ENCODE data around the gene ATRN.

Gene ATRN

DNA sequence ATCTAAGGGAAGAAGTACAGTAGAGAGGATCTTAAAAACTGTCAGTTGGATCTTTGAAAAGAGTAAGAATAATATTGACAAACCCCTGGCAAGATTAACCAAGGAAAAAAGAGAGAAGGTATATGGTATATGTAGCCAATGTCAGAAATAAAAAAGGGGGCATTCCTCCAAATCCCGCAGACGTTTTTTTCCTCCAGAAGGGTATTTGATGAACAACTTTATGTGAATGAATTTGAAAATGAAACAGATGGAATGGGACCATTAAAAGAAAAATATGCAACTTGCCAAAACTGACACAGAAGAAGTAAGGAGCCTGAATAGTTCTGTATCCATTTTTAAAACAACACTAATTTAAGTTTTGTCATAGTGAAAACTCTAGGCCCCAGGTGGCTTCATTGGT, 156.7 kb downstream of the ATRN start:
- no peak for DNase-seq

DNA sequence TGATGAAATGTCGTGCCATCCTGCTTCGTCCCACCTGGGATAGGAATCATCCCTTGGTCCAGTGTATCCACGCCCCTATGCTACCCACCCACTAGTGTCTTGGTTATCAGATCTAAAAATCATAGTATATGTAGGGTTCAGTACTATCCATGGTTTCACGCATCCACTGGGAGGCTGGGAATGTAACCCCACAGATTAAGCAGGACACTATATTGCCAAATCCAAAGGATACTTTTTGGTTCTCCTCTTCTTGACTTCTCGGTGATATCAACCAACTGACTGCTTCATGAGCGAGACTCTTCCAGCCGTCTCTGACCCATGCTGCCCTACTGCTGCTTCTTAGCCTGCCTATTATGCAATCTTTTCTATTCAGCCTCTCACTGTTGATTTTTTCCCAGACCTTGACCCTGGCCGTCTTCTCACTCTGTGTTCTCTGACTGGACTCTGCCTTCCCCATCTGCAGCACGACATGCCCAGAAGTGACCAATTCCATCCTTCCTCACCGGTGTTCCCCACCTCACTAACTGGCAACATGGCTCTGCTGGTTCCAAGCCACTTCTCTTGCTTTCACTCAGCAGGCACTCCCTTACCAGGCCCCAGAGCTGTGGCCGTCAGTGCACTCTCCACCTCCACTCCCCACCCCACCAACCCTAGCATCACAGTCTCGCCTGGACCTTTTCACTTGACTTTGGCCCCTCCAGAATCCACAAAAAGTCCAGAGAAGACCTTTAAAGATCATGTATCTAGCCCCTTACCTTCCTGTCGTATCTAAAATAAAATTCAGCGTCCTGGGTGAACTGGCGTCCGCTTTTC, 157.9 kb downstream of the ATRN start:
- no peak for DNase-seq

DNA sequence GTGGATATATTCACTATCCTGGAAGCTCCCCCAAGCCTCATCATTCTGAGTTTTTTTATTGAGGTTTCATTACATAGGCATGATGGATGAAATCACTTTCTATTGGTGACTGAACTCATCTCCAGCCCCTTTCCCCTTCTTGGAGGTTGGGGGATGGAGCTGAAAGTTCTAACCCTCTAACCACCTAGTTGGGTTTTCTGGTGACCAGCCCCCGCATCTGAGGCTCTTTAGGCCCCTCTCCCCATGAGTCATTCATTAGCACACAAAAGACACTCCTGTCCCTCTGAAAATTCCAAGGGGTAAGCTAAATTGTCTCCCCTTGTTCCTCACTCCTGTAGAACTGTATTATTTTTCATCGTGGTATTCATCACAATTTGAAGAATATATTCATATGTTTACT, 159.1 kb downstream of the ATRN start:
- no peak for DNase-seq

DNA sequence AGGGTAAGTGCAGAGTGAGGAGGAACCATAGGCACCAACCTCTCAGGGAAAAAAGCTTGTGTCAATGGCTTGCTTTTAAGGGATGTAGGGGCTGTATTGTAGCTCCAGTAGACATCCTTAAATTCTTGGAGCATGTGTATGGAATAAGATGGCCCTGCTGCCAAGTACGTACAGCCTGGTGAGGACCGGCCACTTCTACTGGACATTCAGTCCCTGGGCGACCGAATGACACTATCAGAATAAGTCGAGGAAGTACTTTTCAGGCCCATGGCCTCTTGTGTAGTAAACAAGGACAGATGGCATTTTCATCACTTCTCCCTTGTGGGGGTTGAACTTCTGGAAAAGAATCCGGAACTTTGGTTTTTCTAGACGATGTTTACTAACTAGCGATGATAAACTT, 159.6 kb downstream of the ATRN start:
- DNase-seq = no peak

DNA sequence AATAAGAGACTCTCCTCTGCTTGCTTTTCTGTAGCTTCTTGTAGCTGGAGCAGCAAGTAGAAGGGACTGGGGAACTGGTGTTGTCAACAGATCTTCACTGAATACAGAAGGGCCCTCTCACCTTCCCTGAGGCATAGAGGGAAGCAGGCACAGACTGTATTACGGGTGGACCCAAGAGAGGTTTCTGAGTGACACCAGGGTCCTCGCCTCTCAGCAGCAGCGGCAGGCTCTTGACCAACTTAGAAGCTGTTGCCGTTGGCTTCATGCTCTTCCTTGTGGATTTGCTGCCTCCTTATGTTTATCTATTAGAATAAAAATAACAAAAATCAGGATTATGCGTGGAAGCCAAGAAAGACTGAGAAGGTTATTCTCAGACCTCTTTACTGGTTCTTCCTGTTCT, 160.7 kb downstream of the ATRN start:
- no peak for DNase-seq

DNA sequence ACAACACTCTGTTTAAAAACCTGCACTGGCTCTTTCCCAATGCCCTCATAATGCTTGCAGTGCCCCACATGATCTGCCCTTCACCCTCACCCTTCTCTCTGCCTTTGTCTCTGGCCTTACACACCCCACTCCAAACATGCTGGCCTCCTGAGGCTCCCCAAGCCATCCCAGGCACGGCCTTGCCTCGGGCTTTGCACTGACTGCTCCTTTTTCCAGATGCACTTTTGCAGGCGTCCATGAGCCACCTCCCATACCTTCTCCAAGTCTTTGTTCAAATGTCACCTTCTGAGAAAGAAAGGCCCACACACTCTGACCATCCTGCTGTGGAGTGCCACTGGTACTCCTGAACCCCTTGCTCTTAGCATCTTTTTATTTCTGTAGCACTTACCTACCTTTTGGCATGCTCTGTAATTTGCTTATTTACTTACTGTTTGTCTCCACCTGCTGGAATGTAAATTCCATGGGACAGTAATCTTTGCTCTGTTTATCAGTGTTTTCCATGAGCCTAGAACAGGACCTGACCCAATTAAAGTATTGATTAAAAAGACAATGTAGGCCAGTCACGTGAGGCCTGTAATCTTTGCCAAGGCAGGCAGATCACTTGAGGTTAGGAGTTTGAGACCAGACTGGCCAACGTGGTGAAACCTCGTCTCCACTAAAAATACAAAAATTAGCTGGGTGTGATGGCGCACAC, 161.6 kb downstream of the ATRN start:
- DNase-seq = no peak

DNA sequence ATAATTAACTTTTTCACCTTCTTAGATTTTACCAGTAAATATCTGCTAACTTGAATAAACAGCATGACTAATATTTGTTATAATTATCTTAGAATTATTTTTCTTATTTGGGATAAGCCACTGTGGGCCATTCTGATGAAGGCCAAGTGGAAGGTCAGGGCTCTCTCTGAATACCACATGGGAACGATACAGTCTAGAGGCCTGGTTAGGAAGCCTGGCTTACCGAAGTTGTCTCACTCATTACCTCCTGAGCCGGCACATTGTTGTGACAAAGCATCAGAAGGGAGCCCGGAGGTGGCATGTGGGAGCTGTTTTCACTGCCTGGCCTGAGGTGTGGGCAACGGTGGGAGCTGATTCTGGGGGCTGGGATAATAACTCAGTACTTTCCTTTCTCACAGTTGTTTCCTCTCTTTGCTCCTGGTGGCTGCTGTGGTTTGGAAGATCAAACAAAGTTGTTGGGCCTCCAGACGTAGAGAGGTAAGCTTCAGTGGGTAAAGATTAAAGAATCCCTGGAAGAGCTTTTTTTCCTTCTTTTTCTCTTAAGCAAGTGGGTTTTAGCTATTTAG, 163.2 kb downstream of the ATRN start:
- no peak for DNase-seq

DNA sequence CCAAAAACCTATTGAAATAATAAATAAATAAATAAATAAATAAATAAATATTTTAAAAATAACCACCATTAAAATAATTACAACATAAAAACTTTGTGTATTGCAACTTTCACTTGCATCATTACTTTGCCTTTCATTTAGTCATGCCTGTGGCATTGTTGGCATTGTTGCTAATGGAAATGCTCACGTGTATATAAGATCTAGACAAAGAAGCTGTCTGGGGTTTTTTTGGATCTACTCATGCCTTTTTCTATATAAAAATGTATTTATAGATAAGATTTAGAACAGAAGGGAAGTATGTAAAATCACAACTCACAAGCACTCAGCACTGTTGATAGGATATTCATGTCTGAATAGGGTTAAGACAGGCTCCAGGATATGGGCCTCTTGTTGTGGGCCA, 164.5 kb downstream of the ATRN start:
- no peak for DNase-seq

DNA sequence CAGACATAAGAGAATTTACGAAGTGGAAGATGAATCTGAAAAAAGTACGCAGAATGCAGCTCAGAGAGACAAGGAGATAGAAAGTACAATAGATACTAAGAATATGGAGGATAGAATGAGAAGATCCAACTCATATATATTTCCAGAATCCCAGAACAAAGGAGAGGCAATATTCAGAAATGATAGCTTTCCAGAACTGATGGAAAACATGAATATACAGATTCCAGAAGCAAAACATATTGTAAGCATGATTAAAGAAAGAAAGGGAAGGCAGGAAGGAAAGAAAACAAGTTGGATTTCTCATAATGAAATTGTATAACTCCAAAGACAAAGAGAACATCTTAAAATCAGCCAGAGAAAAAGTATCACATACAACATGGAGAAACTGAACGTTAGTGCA, 169.4 kb downstream of the ATRN start:
- no peak for DNase-seq

DNA sequence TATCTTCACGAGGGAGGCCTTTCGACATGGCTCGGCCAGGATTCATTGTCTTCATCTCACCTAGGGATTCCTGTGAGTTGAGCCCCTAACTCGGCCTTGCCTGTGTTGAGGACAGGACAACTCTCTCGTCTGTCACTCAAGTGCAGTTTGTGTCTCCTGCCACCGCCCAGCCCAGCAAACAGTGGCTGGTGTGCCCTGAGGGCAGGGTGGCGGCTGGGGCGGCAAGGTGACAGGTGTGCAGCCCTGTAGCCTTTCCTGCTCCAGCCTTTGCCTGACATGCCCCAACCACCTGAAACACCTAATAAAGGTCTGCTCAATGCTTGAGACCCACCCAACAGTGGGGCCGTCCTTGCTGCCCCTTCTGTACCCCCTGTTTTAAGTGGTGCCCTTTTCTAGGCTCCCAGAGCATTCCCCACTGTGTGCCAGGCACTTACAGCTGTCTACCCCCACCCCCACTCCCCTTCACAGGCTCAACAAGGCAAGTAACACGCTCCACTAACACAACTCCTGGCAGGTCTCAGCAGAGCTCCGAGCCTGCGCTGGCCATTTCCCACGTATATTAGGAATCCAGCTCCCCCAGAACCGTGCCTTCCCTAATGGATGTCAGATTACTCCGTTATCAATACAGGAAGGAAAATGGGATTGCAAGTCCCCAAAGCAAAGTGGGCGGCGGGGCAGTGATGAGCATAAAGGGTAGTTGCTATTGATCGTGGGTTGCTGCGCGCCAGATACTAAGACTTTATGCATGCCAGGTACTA, 174.7 kb downstream of the ATRN start:
- no peak for DNase-seq

DNA sequence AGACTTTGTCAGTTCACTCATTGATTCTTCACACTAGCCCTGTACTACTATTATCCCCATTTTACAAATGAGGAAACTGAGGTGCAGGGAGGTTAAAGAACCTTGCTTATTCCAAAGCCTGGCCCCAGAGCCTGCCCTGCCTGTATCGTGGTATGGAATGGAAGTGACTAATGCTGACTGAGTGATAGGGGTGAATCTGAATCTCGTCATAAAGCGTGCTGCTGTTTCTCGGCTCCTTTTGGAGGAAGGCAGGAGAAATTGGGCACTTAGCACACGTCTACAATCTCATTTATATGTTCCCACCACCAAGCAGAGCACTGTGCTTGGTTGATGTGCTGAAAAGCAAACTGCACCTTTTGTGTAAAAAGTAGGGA, 175.2 kb downstream of the ATRN start:
- no peak for DNase-seq

DNA sequence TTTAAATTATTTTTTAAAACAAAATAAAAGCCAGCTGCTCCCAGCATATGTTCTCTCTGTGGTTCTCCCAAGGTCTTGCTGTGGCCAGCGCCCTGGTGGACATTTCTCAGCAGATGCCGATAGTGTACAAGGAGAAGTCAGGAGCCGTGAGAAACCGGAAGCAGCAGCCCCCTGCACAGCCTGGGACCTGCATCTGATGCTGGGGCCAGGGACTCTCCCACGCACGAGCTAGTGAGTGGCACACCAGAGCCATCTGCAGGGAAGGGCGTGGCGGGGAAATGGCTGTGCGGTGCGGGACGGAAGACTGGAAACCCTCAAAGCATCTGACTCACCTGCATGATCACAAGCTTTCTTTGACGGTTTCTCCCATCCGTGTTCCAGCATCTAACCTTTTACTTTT, 175.8 kb downstream of the ATRN start:
- no peak for DNase-seq

DNA sequence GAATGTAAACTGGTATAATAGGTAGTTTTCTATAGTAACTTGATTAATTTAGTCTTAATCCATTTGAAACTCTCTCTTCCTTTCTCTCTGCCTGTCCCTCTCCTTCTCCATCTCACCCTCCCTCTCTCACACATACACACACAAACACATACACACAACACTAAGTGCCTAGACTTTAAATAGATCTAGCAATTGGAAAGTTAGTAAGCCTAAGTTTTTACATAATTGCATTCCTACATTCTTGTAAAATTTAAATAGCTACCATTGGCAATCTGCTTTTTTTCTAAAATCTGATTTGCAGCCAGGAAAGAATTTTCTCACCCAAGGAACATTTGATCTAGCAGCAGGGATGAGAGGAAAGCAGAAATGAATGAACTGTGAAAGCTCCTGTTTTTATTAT, 176.7 kb downstream of the ATRN start:
- DNase-seq = no peak

DNA sequence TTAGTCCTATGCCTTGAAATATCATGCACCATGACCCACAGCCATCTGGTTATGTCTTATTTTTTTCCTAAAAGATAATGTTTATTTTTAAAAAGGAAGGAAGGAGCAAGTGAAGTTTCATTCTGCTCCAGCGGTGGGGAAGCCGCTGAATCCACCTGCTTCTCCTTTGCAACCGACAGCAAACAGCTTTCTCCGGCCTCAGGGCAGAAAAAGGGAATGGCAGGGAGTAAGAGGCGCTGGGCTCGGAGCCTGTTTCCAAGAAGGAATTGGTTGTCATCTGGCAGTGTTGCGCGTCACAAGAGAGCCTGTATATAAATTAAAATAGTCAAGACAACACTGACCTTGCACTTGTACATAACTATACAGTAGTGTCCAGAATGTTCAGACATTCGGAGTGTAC, 178.1 kb downstream of the ATRN start:
- no peak for DNase-seq

DNA sequence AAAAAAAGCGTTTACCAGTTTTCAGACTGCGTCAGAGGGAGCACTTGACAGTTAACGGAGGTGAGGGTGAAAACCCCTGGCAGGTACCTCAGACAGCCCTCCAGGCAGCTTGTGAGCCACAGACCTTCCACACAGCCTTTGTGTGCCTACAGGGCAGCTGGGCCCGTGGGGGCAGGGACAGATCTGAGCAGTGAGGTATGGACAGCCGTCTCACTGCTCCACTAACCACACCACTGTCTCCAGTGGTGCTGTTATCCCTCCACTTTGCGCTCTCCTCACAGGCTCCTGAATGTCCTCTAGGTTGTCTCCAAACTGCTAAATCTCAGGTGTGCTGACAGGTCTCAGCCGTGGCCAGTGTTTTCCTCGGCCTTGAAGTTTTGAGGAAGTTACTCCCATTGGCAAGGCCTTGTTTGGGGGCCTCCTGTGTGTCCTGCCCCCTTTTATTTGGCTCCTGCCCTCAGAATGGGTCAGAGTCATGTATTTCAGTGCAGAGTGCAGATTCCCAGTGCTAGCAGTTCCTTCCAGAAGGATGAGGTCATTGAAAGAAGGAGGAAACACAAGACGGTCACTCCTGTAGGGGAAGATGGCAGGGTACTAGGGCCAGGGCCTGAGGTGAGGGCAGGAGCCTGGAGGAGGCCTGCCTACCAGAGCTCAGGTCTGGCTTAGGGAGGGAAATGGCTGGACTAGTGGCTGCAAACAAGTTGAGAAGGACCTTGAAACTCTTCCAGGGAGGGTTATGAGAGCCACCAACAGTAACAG, 180.6 kb downstream of the ATRN start:
- no peak for DNase-seq

DNA sequence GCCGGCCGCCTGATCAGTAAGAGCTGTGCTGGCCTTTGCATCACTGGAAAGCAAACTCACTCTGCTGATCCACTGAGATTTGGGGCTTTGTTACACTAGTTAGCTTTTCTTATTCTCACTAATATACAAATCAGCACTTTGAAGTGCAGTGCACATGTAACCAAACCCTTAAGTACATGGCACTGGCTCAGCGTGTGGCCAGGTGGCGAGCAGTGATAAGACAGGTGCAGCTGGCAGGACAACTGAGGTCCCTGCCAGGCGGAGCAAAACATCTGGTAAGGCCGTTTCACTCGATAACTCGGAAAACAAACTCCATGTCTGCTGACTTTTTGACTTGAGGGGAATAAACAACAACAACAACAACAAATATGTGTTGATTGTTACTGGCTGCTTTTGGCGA, 181.4 kb downstream of the ATRN start:
- DNase-seq = no peak

DNA sequence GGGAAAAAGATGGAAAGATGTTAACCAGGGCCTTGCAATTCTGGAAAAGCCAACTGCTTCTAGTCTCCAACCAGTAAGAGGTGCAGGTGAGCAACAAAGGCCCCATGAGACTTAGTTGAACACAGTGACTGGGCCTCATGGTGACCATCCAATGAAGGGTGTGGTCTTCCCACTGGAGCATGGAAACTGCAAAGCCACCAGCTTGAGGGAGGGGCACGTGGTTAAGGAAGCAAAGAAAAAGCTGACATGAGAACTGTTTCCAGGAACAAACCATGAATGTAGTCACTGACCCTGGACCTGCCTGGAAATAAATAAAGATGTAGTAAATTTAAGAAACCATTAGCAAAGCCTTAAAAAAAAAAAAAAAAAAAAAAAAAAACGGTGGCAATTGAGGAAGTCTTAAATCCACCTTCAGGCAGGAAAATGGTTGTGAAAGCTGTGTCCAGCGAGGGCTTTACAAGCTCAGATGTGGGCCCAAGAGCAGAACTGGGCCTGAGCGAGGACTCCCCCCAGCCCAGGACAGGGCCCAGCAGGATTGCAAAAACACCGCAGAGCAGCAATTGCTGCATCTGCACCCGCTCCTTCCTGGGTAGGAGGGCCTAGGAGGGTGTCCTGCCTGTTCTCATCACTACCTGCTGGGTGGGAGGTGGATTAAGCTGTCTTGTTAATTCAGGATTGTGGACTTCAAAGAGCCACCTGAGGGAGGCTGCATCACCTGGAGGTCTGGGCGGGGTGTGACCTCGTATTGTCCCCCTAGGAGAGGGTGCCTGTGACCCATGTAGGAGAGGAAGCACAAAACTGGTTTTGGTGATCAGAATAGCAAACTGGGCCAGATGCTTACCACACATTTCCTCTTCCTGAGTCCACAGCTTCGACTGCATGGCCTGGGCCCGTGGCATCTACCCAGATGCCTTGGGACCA, 182.1 kb downstream of the ATRN start:
- DNase-seq = no peak

DNA sequence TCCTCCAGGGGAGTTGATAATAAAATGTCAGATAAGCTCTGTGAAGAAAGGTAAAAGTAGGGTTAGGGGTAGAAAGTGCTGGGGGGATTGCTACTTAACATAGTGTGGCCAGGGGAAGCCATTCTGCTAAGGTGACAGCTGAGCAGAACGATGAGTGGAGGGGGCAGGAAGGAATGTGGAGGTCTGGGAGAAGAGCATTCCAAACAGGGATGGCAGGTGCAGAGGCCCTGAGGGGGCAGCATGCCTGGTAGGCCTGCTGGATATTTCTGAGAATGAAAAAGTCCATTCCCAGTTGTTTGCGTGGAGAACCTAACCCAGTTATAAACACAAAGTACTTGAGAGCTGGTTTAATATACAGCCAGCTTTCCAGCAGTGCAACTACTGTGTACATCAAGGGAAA, 183.1 kb downstream of the ATRN start:
- no peak for DNase-seq

DNA sequence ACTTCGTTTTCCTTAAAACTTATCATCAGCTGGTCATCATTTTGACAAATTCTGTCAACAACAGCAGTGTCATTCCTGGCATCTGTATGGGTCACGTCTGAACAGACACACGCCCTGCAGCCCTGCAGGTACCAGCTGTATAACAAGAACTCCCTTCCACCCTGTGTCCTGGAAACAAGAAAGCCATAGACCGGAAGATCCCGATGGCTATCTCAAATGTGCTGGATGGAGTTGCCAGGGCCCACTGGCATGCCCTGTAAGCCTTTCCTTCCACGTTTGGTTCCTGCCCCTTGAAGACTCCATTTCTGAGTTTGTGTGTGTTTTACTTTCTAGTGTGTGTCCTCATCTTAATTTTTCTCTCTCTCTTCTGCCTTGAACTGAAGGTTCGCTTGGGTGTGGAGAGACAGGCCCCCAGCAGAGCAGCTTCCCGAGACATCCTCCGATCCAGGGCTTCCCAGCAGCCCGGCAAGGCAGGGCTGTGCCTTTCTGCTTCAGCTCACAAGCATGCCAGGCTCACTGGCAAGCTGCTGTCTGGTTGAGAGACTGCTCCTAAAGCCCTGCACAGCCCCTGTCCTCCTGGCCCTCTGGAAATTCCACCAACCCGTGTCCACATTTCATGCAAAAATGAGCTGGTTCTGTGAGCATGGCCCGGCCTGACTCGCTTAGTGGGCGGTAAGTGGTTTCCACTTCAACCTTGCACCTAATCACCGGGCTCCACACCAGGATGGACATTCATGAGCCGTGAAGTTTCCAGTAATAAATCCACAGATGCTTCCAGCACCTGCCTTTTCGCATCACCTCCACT, 183.7 kb downstream of the ATRN start:
- DNase-seq = no peak

DNA sequence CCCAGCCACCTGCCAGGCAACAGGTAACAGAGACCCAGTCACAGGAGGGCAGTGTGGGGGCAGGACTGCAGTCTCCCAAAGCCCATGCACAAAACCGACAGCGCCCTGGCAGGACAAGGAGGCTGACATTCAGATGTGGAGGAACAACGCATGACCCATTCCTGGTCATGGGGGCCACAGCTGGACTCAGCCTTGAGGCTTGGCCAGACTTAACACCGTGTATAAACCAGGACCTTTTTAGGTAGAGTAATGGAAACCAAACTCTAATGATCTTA, 184.2 kb downstream of the ATRN start:
- no peak for DNase-seq

Data from hypothalamus (tissue), 51 donors.